Measurements from ENCODE around the gene FASTK.
A peak's percentile ranks its signal among the peaks of the same experiment; 100 is the strongest.

DNA sequence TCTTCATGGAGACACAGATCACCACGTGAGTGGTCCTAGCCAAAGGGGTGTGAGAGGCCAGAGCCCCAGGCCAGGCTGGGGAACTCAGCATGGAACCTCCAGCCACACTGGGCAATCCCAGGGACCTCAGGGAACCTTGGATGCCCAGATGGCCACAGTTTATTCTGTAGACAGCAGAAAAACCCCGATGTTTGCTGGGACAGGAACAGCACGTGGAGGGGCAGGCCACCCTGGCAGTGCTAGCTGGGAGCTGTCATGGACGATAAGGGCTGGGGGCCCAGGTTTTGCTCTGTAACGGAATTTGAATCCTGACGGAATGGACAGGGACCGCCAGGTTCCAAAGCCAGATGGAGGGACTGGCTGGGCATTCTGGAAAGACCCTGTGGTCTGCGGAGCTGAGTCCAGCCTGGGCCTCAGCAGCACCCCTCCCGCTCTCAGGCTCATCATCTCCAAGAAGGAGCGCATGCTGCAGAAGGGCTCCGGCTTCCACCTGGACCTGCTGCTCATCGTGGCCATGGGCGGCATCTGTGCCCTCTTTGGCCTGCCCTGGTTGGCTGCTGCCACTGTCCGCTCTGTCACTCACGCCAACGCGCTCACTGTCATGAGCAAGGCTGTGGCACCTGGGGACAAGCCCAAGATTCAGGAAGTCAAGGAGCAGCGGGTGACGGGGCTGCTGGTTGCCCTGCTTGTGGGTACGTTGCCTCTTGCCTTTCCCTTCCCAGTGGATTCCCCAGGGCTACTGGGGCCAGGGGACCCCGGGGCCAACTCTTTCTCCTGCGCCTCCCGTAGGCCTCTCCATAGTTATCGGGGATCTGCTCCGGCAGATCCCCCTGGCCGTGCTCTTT is 5.6 kb downstream of the FASTK start:
- TF ChIP-seq, protein P1, sequence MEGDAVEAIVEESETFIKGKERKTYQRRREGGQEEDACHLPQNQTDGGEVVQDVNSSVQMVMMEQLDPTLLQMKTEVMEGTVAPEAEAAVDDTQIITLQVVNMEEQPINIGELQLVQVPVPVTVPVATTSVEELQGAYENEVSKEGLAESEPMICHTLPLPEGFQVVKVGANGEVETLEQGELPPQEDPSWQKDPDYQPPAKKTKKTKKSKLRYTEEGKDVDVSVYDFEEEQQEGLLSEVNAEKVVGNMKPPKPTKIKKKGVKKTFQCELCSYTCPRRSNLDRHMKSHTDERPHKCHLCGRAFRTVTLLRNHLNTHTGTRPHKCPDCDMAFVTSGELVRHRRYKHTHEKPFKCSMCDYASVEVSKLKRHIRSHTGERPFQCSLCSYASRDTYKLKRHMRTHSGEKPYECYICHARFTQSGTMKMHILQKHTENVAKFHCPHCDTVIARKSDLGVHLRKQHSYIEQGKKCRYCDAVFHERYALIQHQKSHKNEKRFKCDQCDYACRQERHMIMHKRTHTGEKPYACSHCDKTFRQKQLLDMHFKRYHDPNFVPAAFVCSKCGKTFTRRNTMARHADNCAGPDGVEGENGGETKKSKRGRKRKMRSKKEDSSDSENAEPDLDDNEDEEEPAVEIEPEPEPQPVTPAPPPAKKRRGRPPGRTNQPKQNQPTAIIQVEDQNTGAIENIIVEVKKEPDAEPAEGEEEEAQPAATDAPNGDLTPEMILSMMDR (IDR thresholded peaks at IDR 0.05 in 8 of 11, conservative IDR thresholded peaks at IDR 0.05 in 3 of 11): no peak
- TF ChIP-seq POLR2AphosphoS5 (IDR thresholded peaks at IDR 0.05): peak; percentile 22 to 70 (median 35)
